ENCODE results near the gene SNX13. TPM values are rescaled to one million over a fixed set of nuclear protein-coding genes. Genes with fewer than 3 reads are reported as not detected.

Gene SNX13
- total and polyA plus RNA-seq, 9 of the 15 experiments (the other 6 are each of a cell fraction or from before 2014, with no cell fraction given): 5.6 to 33.2 (median 25.4) TPM

- TF ChIP-seq MGA (IDR thresholded peaks at IDR 0.05): no peak
- no peak for TF ChIP-seq ZNF354B (CRISPR knock-in tag; IDR thresholded peaks at IDR 0.05)
- no peak for TF ChIP-seq CGGBP1 (CRISPR knock-in tag; IDR thresholded peaks at IDR 0.05)
- TF ChIP-seq DIDO1 (tag; IDR thresholded peaks at IDR 0.05; ENCODE audit: low read depth): no peak
- no peak for TF ChIP-seq ZBTB9 (CRISPR knock-in tag; IDR thresholded peaks at IDR 0.05)
- TF ChIP-seq ZNF518B (CRISPR knock-in tag; IDR thresholded peaks at IDR 0.05): no peak
Measured at GRCh38 chr7:17983221-17984062, 43.1 kb upstream of the SNX13 start (continued).

Data from K562 (cell line).